Upper lobe of left lung (tissue), 4 donors: ENCODE measurements around the gene PNPLA6.

Experiments
- POLR2A ChIP-seq, 4 donors: fragments of 450-650 bp; IDR thresholded peaks; one replicate each; pipeline ENCODE4 v1.5.1; 2016 to 2017; ENCODE audit warnings: antibody characterized with exemption in 4 of 4, mild to moderate bottlenecking in 2 of 4
- TF ChIP-seq, protein P1 (sequence below), 6 experiments: fragments of 450-650 bp in 4 of 6; fragments of 200-600 bp in 2 of 6; sonication (generic) in 2 of 6; IDR thresholded peaks; one replicate each; pipeline ENCODE4 v1.5.1; 2016 to 2019; ENCODE audit warnings: antibody characterized with exemption in 6 of 6

DNA sequence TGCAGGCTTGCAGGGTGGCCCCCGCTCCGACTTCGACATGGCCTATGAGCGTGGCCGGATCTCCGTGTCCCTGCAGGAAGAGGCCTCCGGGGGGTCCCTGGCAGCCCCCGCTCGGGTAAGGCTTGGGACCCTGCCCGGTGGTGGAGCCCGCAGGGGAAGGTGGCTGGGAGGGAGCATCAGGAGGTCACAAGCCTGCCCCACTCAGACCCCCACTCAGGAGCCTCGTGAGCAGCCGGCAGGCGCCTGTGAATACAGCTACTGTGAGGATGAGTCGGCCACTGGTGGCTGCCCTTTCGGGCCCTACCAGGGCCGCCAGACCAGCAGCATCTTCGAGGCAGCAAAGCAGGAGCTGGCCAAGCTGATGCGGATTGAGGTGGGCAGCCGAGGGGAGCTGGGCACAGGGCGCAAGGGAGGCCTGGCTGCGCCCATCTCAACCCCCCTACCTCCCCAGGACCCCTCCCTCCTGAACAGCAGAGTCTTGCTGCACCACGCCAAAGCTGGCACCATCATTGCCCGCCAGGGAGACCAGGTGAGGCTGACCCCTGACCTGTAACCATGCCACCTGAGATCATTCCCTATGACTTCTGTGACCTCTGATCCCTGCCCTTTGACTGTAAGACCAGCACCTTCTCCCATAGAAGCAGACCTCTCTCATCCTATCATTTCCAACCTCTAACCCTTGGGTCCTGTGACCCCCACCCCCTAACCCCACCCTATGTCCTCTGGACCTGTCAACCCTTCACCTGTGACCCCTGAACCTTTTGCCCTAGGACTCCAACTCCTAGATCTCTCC lies 7.2 kb downstream of the PNPLA6 start:
- TF ChIP-seq, protein P1, sequence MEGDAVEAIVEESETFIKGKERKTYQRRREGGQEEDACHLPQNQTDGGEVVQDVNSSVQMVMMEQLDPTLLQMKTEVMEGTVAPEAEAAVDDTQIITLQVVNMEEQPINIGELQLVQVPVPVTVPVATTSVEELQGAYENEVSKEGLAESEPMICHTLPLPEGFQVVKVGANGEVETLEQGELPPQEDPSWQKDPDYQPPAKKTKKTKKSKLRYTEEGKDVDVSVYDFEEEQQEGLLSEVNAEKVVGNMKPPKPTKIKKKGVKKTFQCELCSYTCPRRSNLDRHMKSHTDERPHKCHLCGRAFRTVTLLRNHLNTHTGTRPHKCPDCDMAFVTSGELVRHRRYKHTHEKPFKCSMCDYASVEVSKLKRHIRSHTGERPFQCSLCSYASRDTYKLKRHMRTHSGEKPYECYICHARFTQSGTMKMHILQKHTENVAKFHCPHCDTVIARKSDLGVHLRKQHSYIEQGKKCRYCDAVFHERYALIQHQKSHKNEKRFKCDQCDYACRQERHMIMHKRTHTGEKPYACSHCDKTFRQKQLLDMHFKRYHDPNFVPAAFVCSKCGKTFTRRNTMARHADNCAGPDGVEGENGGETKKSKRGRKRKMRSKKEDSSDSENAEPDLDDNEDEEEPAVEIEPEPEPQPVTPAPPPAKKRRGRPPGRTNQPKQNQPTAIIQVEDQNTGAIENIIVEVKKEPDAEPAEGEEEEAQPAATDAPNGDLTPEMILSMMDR (IDR thresholded peaks at IDR 0.05) = no peak
- no peak for TF ChIP-seq POLR2A (IDR thresholded peaks at IDR 0.05)
